HL-60 (cell line): Measurements from ENCODE around the gene PTPRG.

Experiments
- GABPA ChIP-seq: IDR thresholded peaks from 2 replicates; pipeline ENCODE4 v1.6.1; 2012; ENCODE audit warnings: low read depth
- POLR2AphosphoS5 ChIP-seq: IDR thresholded peaks from 2 replicates; pipeline ENCODE4 v1.6.1; 2012; ENCODE audit warnings: low read depth
- TF ChIP-seq, protein P1 (sequence below): IDR thresholded peaks from one replicate; pipeline ENCODE4 v1.5.1; 2011; ENCODE audit warnings: low read length, control low read depth, inconsistent platforms; ENCODE audit not compliant: insufficient read depth

GRCh38 chr3:61981060-61981459, 419.7 kb downstream of the PTPRG start:
- TF ChIP-seq, protein P1, sequence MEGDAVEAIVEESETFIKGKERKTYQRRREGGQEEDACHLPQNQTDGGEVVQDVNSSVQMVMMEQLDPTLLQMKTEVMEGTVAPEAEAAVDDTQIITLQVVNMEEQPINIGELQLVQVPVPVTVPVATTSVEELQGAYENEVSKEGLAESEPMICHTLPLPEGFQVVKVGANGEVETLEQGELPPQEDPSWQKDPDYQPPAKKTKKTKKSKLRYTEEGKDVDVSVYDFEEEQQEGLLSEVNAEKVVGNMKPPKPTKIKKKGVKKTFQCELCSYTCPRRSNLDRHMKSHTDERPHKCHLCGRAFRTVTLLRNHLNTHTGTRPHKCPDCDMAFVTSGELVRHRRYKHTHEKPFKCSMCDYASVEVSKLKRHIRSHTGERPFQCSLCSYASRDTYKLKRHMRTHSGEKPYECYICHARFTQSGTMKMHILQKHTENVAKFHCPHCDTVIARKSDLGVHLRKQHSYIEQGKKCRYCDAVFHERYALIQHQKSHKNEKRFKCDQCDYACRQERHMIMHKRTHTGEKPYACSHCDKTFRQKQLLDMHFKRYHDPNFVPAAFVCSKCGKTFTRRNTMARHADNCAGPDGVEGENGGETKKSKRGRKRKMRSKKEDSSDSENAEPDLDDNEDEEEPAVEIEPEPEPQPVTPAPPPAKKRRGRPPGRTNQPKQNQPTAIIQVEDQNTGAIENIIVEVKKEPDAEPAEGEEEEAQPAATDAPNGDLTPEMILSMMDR: no peak
- TF ChIP-seq POLR2AphosphoS5: no peak
- no peak for TF ChIP-seq GABPA
